H9 (cell line): Measurements from ENCODE around the gene TRIM32. TPM values are rescaled to one million over a fixed set of nuclear protein-coding genes. Genes with fewer than 3 reads are reported as not detected.

Experiments used
- DNase-seq: peaks from one replicate; pipeline ENCODE4 v3.0.0-alpha.2; 2017
- H2AFZ ChIP-seq: one replicate; pipeline ENCODE4 v1.6.1; 2013; ENCODE audit warnings: mild to moderate bottlenecking, low read length, control low read depth, moderate library complexity
- H2AK5ac ChIP-seq: 2 replicates; pipeline ENCODE4 v1.6.1; 2013; ENCODE audit warnings: low read length, control low read depth, mixed read lengths; ENCODE audit not compliant: insufficient read length
- H2BK120ac ChIP-seq: one replicate; pipeline ENCODE4 v1.6.1; 2013; ENCODE audit warnings: low read depth, mild to moderate bottlenecking, low read length, control low read depth, inconsistent platforms; ENCODE audit not compliant: poor library complexity, severe bottlenecking
- H2BK12ac ChIP-seq: 2 replicates; pipeline ENCODE4 v1.6.1; 2013; ENCODE audit warnings: low read length, control low read depth, mixed read lengths, low read depth; ENCODE audit not compliant: insufficient read length
- H2BK15ac ChIP-seq: 2 replicates; pipeline ENCODE4 v1.6.1; 2013; ENCODE audit warnings: low read depth, low read length, control low read depth
- H2BK20ac ChIP-seq: one replicate; pipeline ENCODE4 v1.6.1; 2013; ENCODE audit warnings: low read depth, mild to moderate bottlenecking, low read length, control low read depth, inconsistent platforms; ENCODE audit not compliant: poor library complexity, severe bottlenecking
- H2BK5ac ChIP-seq: 2 replicates; pipeline ENCODE4 v1.6.1; 2013; ENCODE audit warnings: low read length, control low read depth, mixed read lengths; ENCODE audit not compliant: insufficient read length
- H3K14ac ChIP-seq: 2 replicates; pipeline ENCODE4 v1.6.1; 2013; ENCODE audit warnings: low read length, control low read depth; ENCODE audit not compliant: insufficient read depth
- H3K18ac ChIP-seq: 2 replicates; pipeline ENCODE4 v1.6.1; 2013; ENCODE audit warnings: low read depth, mild to moderate bottlenecking, mixed read lengths, low read length, control low read depth; ENCODE audit not compliant: insufficient read length
- H3K23ac ChIP-seq: 2 replicates; pipeline ENCODE4 v1.6.1; 2013; ENCODE audit warnings: low read length, control low read depth, mixed read lengths, low read depth; ENCODE audit not compliant: insufficient read length
- H3K23me2 ChIP-seq: 2 replicates; pipeline ENCODE4 v1.6.1; 2013; ENCODE audit warnings: low read depth, mild to moderate bottlenecking, mixed read lengths, low read length, control low read depth; ENCODE audit not compliant: insufficient read length, poor library complexity, severe bottlenecking
- H3K27ac ChIP-seq: 2 replicates; pipeline ENCODE4 v1.5.1; 2013; ENCODE audit warnings: low read length, control low read depth, mixed read lengths, low read depth; ENCODE audit not compliant: insufficient read length
- H3K27me3 ChIP-seq: 2 replicates; pipeline ENCODE4 v1.6.1; 2013; ENCODE audit warnings: low read length, control low read depth, inconsistent platforms; ENCODE audit not compliant: insufficient read depth
- H3K4ac ChIP-seq: 2 replicates; pipeline ENCODE4 v1.6.1; 2013; ENCODE audit warnings: low read depth, mild to moderate bottlenecking, control low read depth, inconsistent platforms, low read length, moderate library complexity
- H3K4me1 ChIP-seq: 2 replicates; pipeline ENCODE4 v1.6.1; 2013; ENCODE audit warnings: low read length, control low read depth, inconsistent platforms; ENCODE audit not compliant: insufficient read depth
- H3K4me2 ChIP-seq: 2 replicates; pipeline ENCODE4 v1.6.1; 2013; ENCODE audit warnings: low read length, control low read depth, mixed read lengths; ENCODE audit not compliant: insufficient read length, insufficient read depth
- H3K56ac ChIP-seq: 2 replicates; pipeline ENCODE4 v1.6.1; 2013; ENCODE audit warnings: low read depth, mild to moderate bottlenecking, mixed read lengths, low read length, control low read depth; ENCODE audit not compliant: insufficient read length
- H3K79me1 ChIP-seq: 2 replicates; pipeline ENCODE4 v1.6.1; 2013; ENCODE audit warnings: low read depth, mild to moderate bottlenecking, moderate library complexity, low read length, control low read depth, inconsistent platforms; ENCODE audit not compliant: insufficient read depth, poor library complexity, severe bottlenecking
- H3K79me2 ChIP-seq: 2 replicates; pipeline ENCODE4 v1.6.1; 2013; ENCODE audit warnings: low read length, control low read depth, inconsistent platforms; ENCODE audit not compliant: insufficient read depth
- H3K9ac ChIP-seq: 2 replicates; pipeline ENCODE4 v1.6.1; 2013; ENCODE audit warnings: low read length, control low read depth, mixed read lengths; ENCODE audit not compliant: insufficient read length; ENCODE audit errors: extremely low read depth
- H3K9me3 ChIP-seq: one replicate; pipeline ENCODE4 v1.6.1; 2013; ENCODE audit warnings: low read depth, low read length, inconsistent platforms; ENCODE audit not compliant: control insufficient read depth
- H3T11ph ChIP-seq: one replicate; pipeline ENCODE4 v1.6.1; 2013; ENCODE audit warnings: mild to moderate bottlenecking, low read length, control low read depth, inconsistent platforms
- H4K20me1 ChIP-seq: one replicate; pipeline ENCODE4 v1.6.1; 2013; ENCODE audit not compliant: control insufficient read depth, insufficient read length, insufficient read depth
- H4K5ac ChIP-seq: 2 replicates; pipeline ENCODE4 v1.6.1; 2013; ENCODE audit warnings: low read depth, mild to moderate bottlenecking, mixed read lengths, low read length, control low read depth; ENCODE audit not compliant: insufficient read length
- H4K8ac ChIP-seq: replicated peaks from 2 replicates; pipeline ENCODE4 v1.6.1; 2013; ENCODE audit warnings: low read length, control low read depth, mixed read lengths, low read depth; ENCODE audit not compliant: insufficient read length
- H4K91ac ChIP-seq: 2 replicates; pipeline ENCODE4 v1.6.1; 2013; ENCODE audit warnings: low read depth, mild to moderate bottlenecking, moderate library complexity, mixed read lengths, low read length, control low read depth; ENCODE audit not compliant: insufficient read length
- H3K27ac Mint-ChIP-seq, 3 experiments: 2 replicates in 2 of 3; 3 replicates in 1 of 3; pipeline ENCODE4 v1.8.0; 2020 to 2021; ENCODE audit warnings: mixed read lengths in 3 of 3, mild to moderate bottlenecking in 1 of 3, moderate library complexity in 1 of 3
- H3K27me3 Mint-ChIP-seq: 2 replicates; pipeline ENCODE4 v1.8.0; 2021; ENCODE audit warnings: low read depth, mild to moderate bottlenecking, moderate library complexity, mixed read lengths
- H3K36me3 Mint-ChIP-seq, 3 experiments: 2 replicates in 2 of 3; 3 replicates in 1 of 3; pipeline ENCODE4 v1.8.0; 2020 to 2021; ENCODE audit warnings: low read depth in 3 of 3, mixed read lengths in 3 of 3; ENCODE audit not compliant: insufficient read depth in 1 of 3
- H3K4me1 Mint-ChIP-seq, 2 experiments: 2 replicates each; pipeline ENCODE4 v1.8.0; 2020; ENCODE audit warnings: mixed read lengths in 2 of 2
- H3K4me3 Mint-ChIP-seq, 2 experiments: 2 replicates in 1 of 2; 3 replicates in 1 of 2; pipeline ENCODE4 v1.8.0; 2020 to 2021; ENCODE audit warnings: mild to moderate bottlenecking in 2 of 2, mixed read lengths in 2 of 2, moderate library complexity in 1 of 2
- H3K9me3 Mint-ChIP-seq, 2 experiments: 2 replicates in 1 of 2; 3 replicates in 1 of 2; pipeline ENCODE4 v1.8.0; 2020; ENCODE audit warnings: mild to moderate bottlenecking in 2 of 2, mixed read lengths in 2 of 2, moderate library complexity in 1 of 2
- WGBS: extraction: QIAGEN DNeasy Blood & Tissue Kit; methylation state at CpG from one replicate; pipeline ENCODE4 v1.1.7; 2013; ENCODE audit warnings: missing lambda C conversion rate, low lambda C conversion rate, mixed read lengths; ENCODE audit not compliant: insufficient read length; ENCODE audit errors: extremely low coverage; 5-methylcytosine and 5-hydroxymethylcytosine counted together
- total RNA-seq: library from RNA; stranded (reverse); gene quantifications from 2 replicates; pipeline ENCODE4 v1.2.1, GENCODE V29; 2021
- TF ChIP-seq, protein P1 (sequence below): fragments of 200-600 bp; sonication (generic); conservative IDR thresholded peaks from 3 replicates; pipeline ENCODE4 v1.8.0; 2021; ENCODE audit warnings: antibody characterized with exemption, mild to moderate bottlenecking

The TRIM32 gene
- total RNA-seq, 1 experiment from 2014 or later = 12.9 TPM

DNA sequence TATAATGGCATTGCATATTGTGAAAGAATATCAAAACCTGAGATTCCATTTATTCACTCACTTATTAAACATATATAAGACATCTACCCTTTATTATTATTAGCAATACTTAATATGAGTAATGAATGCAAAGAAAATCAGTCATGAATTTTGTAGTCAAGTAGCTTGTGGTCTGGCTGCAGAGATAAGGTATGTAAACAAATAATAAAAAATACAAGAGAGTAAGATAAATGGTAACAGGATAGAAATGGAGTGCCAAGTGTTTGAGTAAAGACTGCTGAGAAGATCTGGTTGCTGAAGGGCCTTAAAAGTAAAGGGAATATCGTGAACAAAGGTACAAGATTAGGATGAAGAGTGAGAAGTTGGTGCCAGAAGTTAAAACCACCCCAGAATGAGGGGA, 18.4 kb downstream of the TRIM32 start:
- no peak overlapping the region for H3K9ac ChIP-seq
- H2AK5ac ChIP-seq = no peak overlapping the region
- no peak overlapping the region for H3K4ac ChIP-seq
- H2BK15ac ChIP-seq = no peak overlapping the region
- no peak overlapping the region for H3K27ac ChIP-seq
- no peak overlapping the region for H4K91ac ChIP-seq
- H3K4me1 ChIP-seq = peaks cover 3% of the 10 kb centered on the region; the same call in 1 of the 2 replicates
- Mint-ChIP-seq H3K4me1 (peaks cover 7 to 8% of the 10 kb centered on the region in 2 experiments), H3K27ac (no peak overlapping the region; a peak in 1 of 7 replicates), H3K4me3 (no peak overlapping the region), H3K27me3 (no peaks in the 10 kb centered on the region), H3K36me3 (peaks cover 0 to 4% (median 0%) of the 10 kb centered on the region in 3 experiments; a peak in 2 of 7 replicates), H3K9me3 (no peaks in the 10 kb centered on the region)
- H3T11ph ChIP-seq = no peak overlapping the region
- H3K79me1 ChIP-seq = no peaks in the 10 kb centered on the region
- no peaks in the 10 kb centered on the region for H3K9me3 ChIP-seq
- H2BK20ac ChIP-seq = no peak overlapping the region
- H3K56ac ChIP-seq = no peak overlapping the region
- no peak overlapping the region for H2BK5ac ChIP-seq
- H3K18ac ChIP-seq = no peak overlapping the region
- no peak overlapping the region for H3K14ac ChIP-seq
- no peak overlapping the region for H4K8ac ChIP-seq
- H2BK12ac ChIP-seq = no peak overlapping the region
- no peak overlapping the region for H4K5ac ChIP-seq
- no peak overlapping the region for H2BK120ac ChIP-seq
- WGBS = no CpG with 5 or more reads among the region's 1 CpG
- DNase-seq = no peak
- H3K23ac ChIP-seq = no peak overlapping the region
- H4K20me1 ChIP-seq = no peaks in the 10 kb centered on the region
- no peaks in the 10 kb centered on the region for H3K79me2 ChIP-seq
- TF ChIP-seq, protein P1, sequence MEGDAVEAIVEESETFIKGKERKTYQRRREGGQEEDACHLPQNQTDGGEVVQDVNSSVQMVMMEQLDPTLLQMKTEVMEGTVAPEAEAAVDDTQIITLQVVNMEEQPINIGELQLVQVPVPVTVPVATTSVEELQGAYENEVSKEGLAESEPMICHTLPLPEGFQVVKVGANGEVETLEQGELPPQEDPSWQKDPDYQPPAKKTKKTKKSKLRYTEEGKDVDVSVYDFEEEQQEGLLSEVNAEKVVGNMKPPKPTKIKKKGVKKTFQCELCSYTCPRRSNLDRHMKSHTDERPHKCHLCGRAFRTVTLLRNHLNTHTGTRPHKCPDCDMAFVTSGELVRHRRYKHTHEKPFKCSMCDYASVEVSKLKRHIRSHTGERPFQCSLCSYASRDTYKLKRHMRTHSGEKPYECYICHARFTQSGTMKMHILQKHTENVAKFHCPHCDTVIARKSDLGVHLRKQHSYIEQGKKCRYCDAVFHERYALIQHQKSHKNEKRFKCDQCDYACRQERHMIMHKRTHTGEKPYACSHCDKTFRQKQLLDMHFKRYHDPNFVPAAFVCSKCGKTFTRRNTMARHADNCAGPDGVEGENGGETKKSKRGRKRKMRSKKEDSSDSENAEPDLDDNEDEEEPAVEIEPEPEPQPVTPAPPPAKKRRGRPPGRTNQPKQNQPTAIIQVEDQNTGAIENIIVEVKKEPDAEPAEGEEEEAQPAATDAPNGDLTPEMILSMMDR = no peak
- no peaks in the 10 kb centered on the region for H3K23me2 ChIP-seq
- no peaks in the 10 kb centered on the region for H3K27me3 ChIP-seq
- no peak overlapping the region for H3K4me2 ChIP-seq
- no peak overlapping the region for H2AFZ ChIP-seq
